Prostate gland (tissue), 2 donors: Measurements from ENCODE around the gene AJAP1.

ENCODE experiments used
- POLR2A ChIP-seq: fragments of 450-650 bp; IDR thresholded peaks from one replicate; pipeline ENCODE4 v1.6.1; 2016; ENCODE audit warnings: antibody characterized with exemption, mild to moderate bottlenecking
- TF ChIP-seq, protein P1 (sequence below), 4 experiments: fragments of 200-600 bp in 2 of 4; fragments of 450-650 bp in 2 of 4; sonication (generic) in 2 of 4; IDR thresholded peaks; 1 replicate in 3 of 4; 2 replicates in 1 of 4; pipeline ENCODE4 v1.5.1; 2016 to 2019; ENCODE audit warnings: antibody characterized with exemption in 4 of 4, mild to moderate bottlenecking in 2 of 4, moderate library complexity in 2 of 4

DNA sequence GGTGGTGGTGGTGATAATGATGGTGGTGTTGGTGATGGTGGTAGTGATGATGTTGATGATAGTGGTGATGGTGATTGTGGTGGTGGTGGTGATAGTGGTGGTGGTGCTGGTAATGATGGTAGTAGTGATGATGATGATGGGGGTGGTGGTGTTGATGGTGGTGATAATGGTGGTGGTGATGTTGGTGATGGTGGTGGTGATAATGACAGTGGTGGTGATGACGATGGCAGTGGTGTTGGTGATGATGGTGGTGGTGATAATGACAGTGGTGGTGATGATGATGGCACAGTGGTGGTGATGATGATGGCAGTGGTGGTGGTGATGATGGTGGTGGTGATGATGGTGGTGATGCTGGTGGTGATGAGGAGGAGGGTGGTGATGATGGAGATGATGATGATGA is 7.0 kb upstream of the AJAP1 start:
- TF ChIP-seq, protein P1, sequence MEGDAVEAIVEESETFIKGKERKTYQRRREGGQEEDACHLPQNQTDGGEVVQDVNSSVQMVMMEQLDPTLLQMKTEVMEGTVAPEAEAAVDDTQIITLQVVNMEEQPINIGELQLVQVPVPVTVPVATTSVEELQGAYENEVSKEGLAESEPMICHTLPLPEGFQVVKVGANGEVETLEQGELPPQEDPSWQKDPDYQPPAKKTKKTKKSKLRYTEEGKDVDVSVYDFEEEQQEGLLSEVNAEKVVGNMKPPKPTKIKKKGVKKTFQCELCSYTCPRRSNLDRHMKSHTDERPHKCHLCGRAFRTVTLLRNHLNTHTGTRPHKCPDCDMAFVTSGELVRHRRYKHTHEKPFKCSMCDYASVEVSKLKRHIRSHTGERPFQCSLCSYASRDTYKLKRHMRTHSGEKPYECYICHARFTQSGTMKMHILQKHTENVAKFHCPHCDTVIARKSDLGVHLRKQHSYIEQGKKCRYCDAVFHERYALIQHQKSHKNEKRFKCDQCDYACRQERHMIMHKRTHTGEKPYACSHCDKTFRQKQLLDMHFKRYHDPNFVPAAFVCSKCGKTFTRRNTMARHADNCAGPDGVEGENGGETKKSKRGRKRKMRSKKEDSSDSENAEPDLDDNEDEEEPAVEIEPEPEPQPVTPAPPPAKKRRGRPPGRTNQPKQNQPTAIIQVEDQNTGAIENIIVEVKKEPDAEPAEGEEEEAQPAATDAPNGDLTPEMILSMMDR (IDR thresholded peaks at IDR 0.05), result no peak
- TF ChIP-seq POLR2A, result no peak
